Glomerular endothelial cell (primary cell): ENCODE data around the gene MFSD1. TPM values are rescaled to one million over a fixed set of nuclear protein-coding genes. Genes with fewer than 3 reads are reported as not detected.

Source experiments
- DNase-seq: peaks from one replicate; pipeline ENCODE4 v3.0.0-alpha.2; 2011; ENCODE audit warnings: low read depth, low spot score; ENCODE audit errors: extremely low read depth
- total RNA-seq: library from RNA; depleted of rRNA; stranded (reverse); fragments of >200 nt; gene quantifications from 2 replicates; pipeline ENCODE4 v1.2.3, GENCODE V29; 2015

The MFSD1 gene
- total RNA-seq, 1 donor from 2014 or later: 54.3 TPM

DNA sequence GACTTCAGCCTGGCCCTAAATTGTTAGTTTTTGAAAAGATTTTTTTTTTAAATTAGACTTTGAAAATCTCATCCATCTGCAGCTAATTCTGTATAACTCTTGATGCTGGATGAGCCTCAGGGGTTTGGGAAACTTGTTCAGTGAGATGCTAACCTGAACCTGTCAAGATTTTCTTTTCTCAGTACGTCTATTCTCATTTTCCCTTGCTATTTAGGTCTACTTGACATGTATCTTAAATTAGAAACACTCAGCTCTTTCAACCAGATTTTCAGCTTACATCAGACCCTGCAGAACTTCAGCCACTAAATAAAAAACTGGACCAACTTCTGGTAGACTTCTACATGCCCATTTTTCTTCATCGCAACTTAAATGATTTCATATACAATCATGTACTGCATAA, 61.4 kb downstream of the MFSD1 start:
- DNase-seq: no peak

DNA sequence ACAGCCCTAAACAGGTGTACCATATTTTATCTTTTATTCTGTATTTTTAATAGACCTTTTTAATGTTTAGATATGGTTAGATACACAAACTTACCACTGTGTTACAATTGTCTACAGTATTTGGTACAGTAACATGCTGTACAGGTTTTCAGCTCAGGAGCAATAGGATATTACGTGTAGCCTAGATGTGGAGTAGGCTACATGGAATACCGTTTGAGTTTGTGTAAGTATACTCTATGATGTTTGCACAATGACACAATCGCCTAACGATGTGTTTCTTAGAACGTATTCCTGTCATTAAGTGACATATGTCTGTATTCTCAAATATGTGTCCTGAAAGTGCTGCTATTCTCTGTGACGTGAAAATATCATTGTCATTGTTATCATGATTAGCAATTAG, 62.6 kb downstream of the MFSD1 start:
- DNase-seq: no peak

DNA sequence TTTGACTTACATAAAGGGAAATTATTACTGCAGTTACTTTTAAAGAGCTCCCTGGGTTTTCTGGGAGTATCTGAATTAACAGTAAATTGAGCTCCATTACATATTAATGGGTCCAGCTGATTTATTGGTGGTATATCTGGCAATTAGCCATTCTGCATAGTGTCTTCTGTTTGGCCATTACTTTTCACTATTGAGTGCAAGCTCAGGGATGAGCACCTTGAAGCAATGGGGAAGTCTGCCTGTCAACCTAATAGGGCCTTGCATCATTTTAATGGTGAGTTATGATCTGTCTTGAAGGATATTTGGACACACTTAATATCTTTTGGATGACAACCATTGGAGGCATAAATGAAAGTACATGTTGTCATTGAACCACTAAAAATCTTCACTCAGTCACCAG, 73.8 kb downstream of the MFSD1 start:
- no peak for DNase-seq

Other genes with a start within 250 kb of the MFSD1 start
- 11.8 and 12.2 TPM in 2 replicates for gene MLF1, start 230.9 kb upstream of the MFSD1 start, total RNA-seq
- gene GFM1, start 157.5 kb upstream of the MFSD1 start, total RNA-seq: 50.4 and 82.1 TPM in 2 replicates
- gene LXN, start 129.4 kb upstream of the MFSD1 start, total RNA-seq: 87.9 and 121 TPM in 2 replicates
- 1.3 and 4.8 TPM in 2 replicates for gene RARRES1, start 69.6 kb upstream of the MFSD1 start, total RNA-seq